ENCODE results near the gene EFCAB8. TPM values are rescaled to one million over a fixed set of nuclear protein-coding genes. Genes with fewer than 3 reads are reported as not detected.

EFCAB8 gene
- total RNA-seq, 1 donor from 2014 or later = not detected

GRCh38 chr20:32828029-32828680 is 30.6 kb upstream of the EFCAB8 start:
- H3K4me3 ChIP-seq = no peak overlapping the region
- H3K27ac ChIP-seq = no peak overlapping the region
- H3K36me3 ChIP-seq = peaks cover 0 to 32% of the 10 kb centered on the region in 2 donors
- TF ChIP-seq POLR2A (IDR thresholded peaks at IDR 0.05) (no peak), POLR2AphosphoS5 (IDR thresholded peaks at IDR 0.05; ENCODE audit: insufficient read depth in 1 of 2, low read depth in 1 of 2) (no peak)
- TF ChIP-seq, protein P1, sequence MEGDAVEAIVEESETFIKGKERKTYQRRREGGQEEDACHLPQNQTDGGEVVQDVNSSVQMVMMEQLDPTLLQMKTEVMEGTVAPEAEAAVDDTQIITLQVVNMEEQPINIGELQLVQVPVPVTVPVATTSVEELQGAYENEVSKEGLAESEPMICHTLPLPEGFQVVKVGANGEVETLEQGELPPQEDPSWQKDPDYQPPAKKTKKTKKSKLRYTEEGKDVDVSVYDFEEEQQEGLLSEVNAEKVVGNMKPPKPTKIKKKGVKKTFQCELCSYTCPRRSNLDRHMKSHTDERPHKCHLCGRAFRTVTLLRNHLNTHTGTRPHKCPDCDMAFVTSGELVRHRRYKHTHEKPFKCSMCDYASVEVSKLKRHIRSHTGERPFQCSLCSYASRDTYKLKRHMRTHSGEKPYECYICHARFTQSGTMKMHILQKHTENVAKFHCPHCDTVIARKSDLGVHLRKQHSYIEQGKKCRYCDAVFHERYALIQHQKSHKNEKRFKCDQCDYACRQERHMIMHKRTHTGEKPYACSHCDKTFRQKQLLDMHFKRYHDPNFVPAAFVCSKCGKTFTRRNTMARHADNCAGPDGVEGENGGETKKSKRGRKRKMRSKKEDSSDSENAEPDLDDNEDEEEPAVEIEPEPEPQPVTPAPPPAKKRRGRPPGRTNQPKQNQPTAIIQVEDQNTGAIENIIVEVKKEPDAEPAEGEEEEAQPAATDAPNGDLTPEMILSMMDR (IDR thresholded peaks at IDR 0.05) = no peak
- no peak for DNase-seq (ENCODE audit: extremely low spot score in 2 of 2)
- H3K27me3 ChIP-seq = no peaks in the 10 kb centered on the region
- H3K4me1 ChIP-seq = peaks cover 44% of the 10 kb centered on the region
- no peaks in the 10 kb centered on the region for H3K9me3 ChIP-seq
- intact Hi-C loops (cut with DNase I) = no loop called here

GRCh38 chr20:32829311-32830005 is 29.3 kb upstream of the EFCAB8 start:
- intact Hi-C loops (cut with DNase I) = no loop called here

GRCh38 chr20:32830437-32830836 is 28.3 kb upstream of the EFCAB8 start:
- intact Hi-C loops (cut with DNase I) = no loop called here
- Histone ChIP-seq H3K27ac (no peak overlapping the region), H3K9me3 (no peaks in the 10 kb centered on the region), H3K27me3 (no peaks in the 10 kb centered on the region), H3K36me3 (peaks cover 0 to 32% of the 10 kb centered on the region in 2 donors), H3K4me3 (no peak overlapping the region), H3K4me1 (peaks cover 23% of the 10 kb centered on the region)
- TF ChIP-seq, protein P1 (IDR thresholded peaks at IDR 0.05) = no peak
- TF ChIP-seq POLR2A (IDR thresholded peaks at IDR 0.05) = no peak
- TF ChIP-seq POLR2AphosphoS5 (IDR thresholded peaks at IDR 0.05; ENCODE audit: insufficient read depth in 1 of 2, low read depth in 1 of 2) = no peak
- DNase-seq (ENCODE audit: extremely low spot score in 2 of 2) = no peak

More at GRCh38 chr20:32829311-32830005, 29.3 kb upstream of the EFCAB8 start:
- DNase-seq (ENCODE audit: extremely low spot score in 2 of 2) = no peak
- Histone ChIP-seq H3K4me3 (no peak overlapping the region), H3K36me3 (peaks cover 0 to 32% of the 10 kb centered on the region in 2 donors), H3K4me1 (peaks cover 31% of the 10 kb centered on the region), H3K27me3 (no peaks in the 10 kb centered on the region), H3K9me3 (no peaks in the 10 kb centered on the region), H3K27ac (no peak overlapping the region)
- TF ChIP-seq POLR2AphosphoS5 (IDR thresholded peaks at IDR 0.05; ENCODE audit: insufficient read depth in 1 of 2, low read depth in 1 of 2) (no peak), POLR2A (IDR thresholded peaks at IDR 0.05) (no peak)
- TF ChIP-seq, protein P1 (IDR thresholded peaks at IDR 0.05) = no peak

DNA sequence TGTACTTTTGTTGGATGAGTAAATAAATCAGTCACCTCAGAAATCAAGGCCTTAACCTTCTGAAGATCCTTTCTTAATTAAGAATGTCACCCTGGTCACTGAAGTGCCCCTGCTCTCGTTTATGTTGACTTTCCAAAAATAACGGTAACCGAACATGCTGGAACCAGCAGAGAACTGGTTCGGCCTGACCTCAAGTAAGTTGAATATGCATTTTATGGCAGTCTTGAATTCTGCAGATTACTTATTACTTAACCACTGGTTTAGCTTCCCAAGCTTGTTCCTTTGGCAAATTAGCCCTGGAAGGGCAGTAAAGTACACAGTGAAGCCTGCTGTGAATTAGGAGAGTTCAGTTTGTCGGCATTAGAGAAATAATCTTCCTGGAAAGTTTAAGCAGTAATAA is 26.7 kb upstream of the EFCAB8 start:
- H3K27ac ChIP-seq = no peak overlapping the region
- H3K4me3 ChIP-seq = no peak overlapping the region
- no peaks in the 10 kb centered on the region for H3K9me3 ChIP-seq
- H3K27me3 ChIP-seq = no peaks in the 10 kb centered on the region
- H3K36me3 ChIP-seq = peaks cover 0 to 22% of the 10 kb centered on the region in 2 donors
- intact Hi-C loops (cut with DNase I) = no loop called here
- H3K4me1 ChIP-seq = peaks cover 23% of the 10 kb centered on the region
- no peak for TF ChIP-seq POLR2AphosphoS5 (IDR thresholded peaks at IDR 0.05; ENCODE audit: insufficient read depth in 1 of 2, low read depth in 1 of 2)
- TF ChIP-seq, protein P1 (IDR thresholded peaks at IDR 0.05) = no peak
- TF ChIP-seq POLR2A (IDR thresholded peaks at IDR 0.05) = no peak
- DNase-seq (ENCODE audit: extremely low spot score in 2 of 2) = no peak

DNA sequence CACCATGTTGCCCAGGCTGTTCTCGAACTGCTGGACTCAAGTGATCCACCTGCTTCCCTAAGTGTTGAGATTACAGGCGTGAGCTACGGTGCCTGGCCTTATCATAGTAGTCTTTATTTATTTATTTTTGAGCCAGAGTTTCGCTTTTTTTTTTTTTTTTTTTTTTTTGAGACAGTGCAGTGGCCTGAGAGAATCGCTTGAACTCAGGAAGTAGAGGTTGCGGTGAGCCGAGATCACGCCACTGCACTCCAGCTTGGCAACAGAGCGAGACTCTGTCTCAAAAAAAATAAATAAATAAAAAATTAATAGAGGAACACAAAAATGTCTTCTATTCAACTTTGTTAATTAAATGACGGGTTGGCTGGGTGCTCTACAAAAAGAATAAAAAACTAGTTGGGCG is 26.1 kb upstream of the EFCAB8 start:
- Histone ChIP-seq H3K4me3 (no peak overlapping the region), H3K9me3 (no peaks in the 10 kb centered on the region), H3K36me3 (peaks cover 0 to 22% of the 10 kb centered on the region in 2 donors), H3K4me1 (peaks cover 23% of the 10 kb centered on the region), H3K27me3 (no peaks in the 10 kb centered on the region), H3K27ac (no peak overlapping the region)
- TF ChIP-seq POLR2A (IDR thresholded peaks at IDR 0.05) = no peak
- TF ChIP-seq, protein P1 (IDR thresholded peaks at IDR 0.05) = no peak
- TF ChIP-seq POLR2AphosphoS5 (IDR thresholded peaks at IDR 0.05; ENCODE audit: insufficient read depth in 1 of 2, low read depth in 1 of 2) = no peak
- no peak for DNase-seq (ENCODE audit: extremely low spot score in 2 of 2)
- intact Hi-C loops (cut with DNase I) = no loop called here

All from vagina (tissue), 2 donors.